Uterus (tissue), 4 donors: ENCODE measurements around the gene PIR. TPM values are rescaled to one million over a fixed set of nuclear protein-coding genes. Genes with fewer than 3 reads are reported as not detected.

ENCODE experiments used
- DNase-seq, 2 donors: peaks; one replicate each; pipeline ENCODE4 v3.0.0-alpha.2; 2019 to 2020
- H3K27ac ChIP-seq, 2 donors: fragments of 200-600 bp; sonication (generic); 1 replicate in 1 of 2; 2 replicates in 1 of 2; pipeline ENCODE4 v1.5.1; 2016 to 2018
- H3K27me3 ChIP-seq, 2 donors: fragments of 200-600 bp; sonication (generic); one replicate each; pipeline ENCODE4 v1.5.1; 2018 to 2019; ENCODE audit warnings: control low read depth in 1 of 2
- H3K36me3 ChIP-seq, 2 donors: fragments of 200-600 bp; sonication (generic); one replicate each; pipeline ENCODE4 v1.5.1; 2019; ENCODE audit warnings: control low read depth in 1 of 2
- H3K4me1 ChIP-seq, 2 donors: fragments of 200-600 bp; sonication (generic); one replicate each; pipeline ENCODE4 v1.5.1; 2018 to 2019; ENCODE audit warnings: control low read depth in 1 of 2
- H3K4me3 ChIP-seq, 2 donors: fragments of 200-600 bp; sonication (generic); 1 replicate in 1 of 2; 2 replicates in 1 of 2; pipeline ENCODE4 v1.5.1; 2018 to 2019; ENCODE audit warnings: mild to moderate bottlenecking in 1 of 2
- H3K9me3 ChIP-seq, 2 donors: fragments of 200-600 bp; sonication (generic); one replicate each; pipeline ENCODE4 v1.5.1; 2019; ENCODE audit warnings: control low read depth in 1 of 2
- CTCF ChIP-seq, 4 experiments: fragments of 200-600 bp in 2 of 4; fragments of 450-650 bp in 2 of 4; sonication (generic) in 2 of 4; IDR thresholded peaks; one replicate each; pipeline ENCODE4 v1.5.1; 2016 to 2019; ENCODE audit warnings: antibody characterized with exemption in 4 of 4, mild to moderate bottlenecking in 2 of 4, moderate library complexity in 1 of 4
- POLR2A ChIP-seq, 2 donors: fragments of 450-650 bp; IDR thresholded peaks; one replicate each; pipeline ENCODE4 v1.6.1; 2016; ENCODE audit warnings: antibody characterized with exemption in 2 of 2, mild to moderate bottlenecking in 1 of 2, moderate library complexity in 1 of 2
- intact Hi-C: fragments of 100-400 bp; cut with DNase I; formaldehyde crosslinking; loops from one replicate; pipeline ENCODE4 v1.15.1; 2023; ENCODE audit warnings: low total_unique reads
- total RNA-seq, 4 donors: library from RNA; depleted of rRNA in 3 of 4; stranded (reverse); fragments of >200 nt in 3 of 4; gene quantifications; one replicate each; pipeline versions ENCODE4 v1.1.0 to v1.2.4, GENCODE V29; 2014 to 2023
- donor health status: DM: yes; HTN: yes; CAD: no.

Gene PIR
- total RNA-seq, 4 donors from 2014 or later = 2.9 to 16.1 (median 12.3) TPM

- Histone ChIP-seq H3K27me3 (peaks cover 0 to 4% of the 10 kb centered on the region in 2 donors), H3K4me1 (no peaks in the 10 kb centered on the region), H3K9me3 (no peaks in the 10 kb centered on the region), H3K36me3 (no peaks in the 10 kb centered on the region), H3K27ac (no peak overlapping the region), H3K4me3 (no peak overlapping the region)
- intact Hi-C loops = no loop called here
- TF ChIP-seq CTCF (IDR thresholded peaks at IDR 0.05) (no peak), POLR2A (IDR thresholded peaks at IDR 0.05) (no peak)
- no peak for DNase-seq
These were observed 58.9 kb downstream of the PIR start for GRCh38 chrX:15434205-15434604.

GRCh38 chrX:15430584-15430983 is 62.5 kb downstream of the PIR start:
- H3K27ac ChIP-seq = no peak overlapping the region

GRCh38 chrX:15430076-15430475 is 63.1 kb downstream of the PIR start:
- no peak for DNase-seq
- intact Hi-C loops = no loop called here
- H3K36me3 ChIP-seq = no peaks in the 10 kb centered on the region
- peaks cover 0 to 4% of the 10 kb centered on the region in 2 donors for H3K27me3 ChIP-seq
- H3K27ac ChIP-seq = no peak overlapping the region
- no peaks in the 10 kb centered on the region for H3K9me3 ChIP-seq
- no peaks in the 10 kb centered on the region for H3K4me1 ChIP-seq
- H3K4me3 ChIP-seq = no peak overlapping the region
- TF ChIP-seq CTCF (IDR thresholded peaks at IDR 0.05) = no peak
- TF ChIP-seq POLR2A (IDR thresholded peaks at IDR 0.05) = no peak

More at GRCh38 chrX:15430584-15430983, 62.5 kb downstream of the PIR start:
- H3K9me3 ChIP-seq = no peaks in the 10 kb centered on the region
- intact Hi-C loops = no loop called here
- H3K36me3 ChIP-seq = no peaks in the 10 kb centered on the region
- TF ChIP-seq POLR2A (IDR thresholded peaks at IDR 0.05) = no peak
- no peak for TF ChIP-seq CTCF (IDR thresholded peaks at IDR 0.05)
- H3K4me1 ChIP-seq = no peaks in the 10 kb centered on the region
- DNase-seq = no peak
- H3K27me3 ChIP-seq = peaks cover 0 to 4% of the 10 kb centered on the region in 2 donors
- H3K4me3 ChIP-seq = no peak overlapping the region

GRCh38 chrX:15425024-15425423 is 68.1 kb downstream of the PIR start:
- Histone ChIP-seq H3K4me1 (no peaks in the 10 kb centered on the region), H3K4me3 (no peak overlapping the region), H3K9me3 (no peaks in the 10 kb centered on the region), H3K27me3 (no peaks in the 10 kb centered on the region), H3K36me3 (no peaks in the 10 kb centered on the region), H3K27ac (no peak overlapping the region)
- no peak for DNase-seq
- TF ChIP-seq POLR2A (IDR thresholded peaks at IDR 0.05) = no peak
- no peak for TF ChIP-seq CTCF (IDR thresholded peaks at IDR 0.05)
- intact Hi-C loops = no loop called here

- H3K27ac ChIP-seq = no peak overlapping the region
- no peaks in the 10 kb centered on the region for H3K4me1 ChIP-seq
- DNase-seq = no peak
- no peaks in the 10 kb centered on the region for H3K36me3 ChIP-seq
- intact Hi-C loops = no loop called here
- no peak for TF ChIP-seq POLR2A (IDR thresholded peaks at IDR 0.05)
- no peak for TF ChIP-seq CTCF (IDR thresholded peaks at IDR 0.05)
- peaks cover 0 to 10% of the 10 kb centered on the region in 2 donors for H3K27me3 ChIP-seq
- no peaks in the 10 kb centered on the region for H3K9me3 ChIP-seq
- H3K4me3 ChIP-seq = no peak overlapping the region
These were observed 74.4 kb downstream of the PIR start for GRCh38 chrX:15418707-15419181.
